Measurements from ENCODE around the gene SNX6. TPM values are rescaled to one million over a fixed set of nuclear protein-coding genes. Genes with fewer than 3 reads are reported as not detected.
"Not testable (repeated sequence)": the region's sequence is repeated elsewhere in the genome, so short reads cannot be mapped to it uniquely, and the experiment has no call there.

Gene SNX6
- total RNA-seq, 1 donor from 2014 or later = 83.9 TPM

DNA sequence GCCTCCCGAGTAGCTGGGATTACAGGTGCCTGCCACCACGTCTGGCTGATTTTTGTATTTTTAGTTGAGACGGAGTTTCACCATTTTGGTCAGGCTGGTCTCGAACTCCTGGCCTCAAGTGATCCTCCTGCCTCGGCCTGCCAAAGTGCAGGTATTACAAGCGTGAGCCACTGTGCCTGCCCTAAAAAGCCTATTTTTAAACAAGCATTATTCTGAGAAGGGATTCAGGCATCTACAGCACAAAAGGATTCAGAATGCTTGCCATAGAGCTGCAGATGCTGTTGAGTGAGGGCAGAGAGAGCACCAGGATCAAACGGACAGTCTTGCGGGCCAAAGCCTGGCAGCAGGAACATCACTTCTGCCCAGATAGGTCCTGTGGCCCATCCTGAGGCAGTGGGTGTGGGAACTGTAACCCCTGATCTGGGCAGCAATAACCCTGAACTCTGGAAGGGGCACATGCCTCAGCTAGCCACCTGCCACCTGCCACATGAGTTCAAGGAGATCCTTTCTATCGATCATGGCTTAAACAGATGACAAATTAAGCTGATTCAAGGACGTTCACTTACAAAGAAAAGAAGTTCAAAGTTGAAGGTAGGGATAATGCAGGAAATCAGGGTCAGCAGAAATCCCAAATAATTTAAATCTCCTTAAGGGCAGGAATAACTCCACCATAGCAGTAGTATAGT is 16.8 kb upstream of the SNX6 start:
- Mint-ChIP-seq H3K27ac (no peak overlapping the region), H3K4me3 (no peak overlapping the region), H3K4me1 (ENCODE audit: unreplicated experiment) (peaks cover 21% of the 10 kb centered on the region), H3K27me3 (no peaks in the 10 kb centered on the region), H3K36me3 (no peaks in the 10 kb centered on the region), H3K9me3 (peaks cover 13% of the 10 kb centered on the region)
- no peak for DNase-seq (ENCODE audit: extremely low spot score, unreplicated experiment)
- TF ChIP-seq, protein P1, sequence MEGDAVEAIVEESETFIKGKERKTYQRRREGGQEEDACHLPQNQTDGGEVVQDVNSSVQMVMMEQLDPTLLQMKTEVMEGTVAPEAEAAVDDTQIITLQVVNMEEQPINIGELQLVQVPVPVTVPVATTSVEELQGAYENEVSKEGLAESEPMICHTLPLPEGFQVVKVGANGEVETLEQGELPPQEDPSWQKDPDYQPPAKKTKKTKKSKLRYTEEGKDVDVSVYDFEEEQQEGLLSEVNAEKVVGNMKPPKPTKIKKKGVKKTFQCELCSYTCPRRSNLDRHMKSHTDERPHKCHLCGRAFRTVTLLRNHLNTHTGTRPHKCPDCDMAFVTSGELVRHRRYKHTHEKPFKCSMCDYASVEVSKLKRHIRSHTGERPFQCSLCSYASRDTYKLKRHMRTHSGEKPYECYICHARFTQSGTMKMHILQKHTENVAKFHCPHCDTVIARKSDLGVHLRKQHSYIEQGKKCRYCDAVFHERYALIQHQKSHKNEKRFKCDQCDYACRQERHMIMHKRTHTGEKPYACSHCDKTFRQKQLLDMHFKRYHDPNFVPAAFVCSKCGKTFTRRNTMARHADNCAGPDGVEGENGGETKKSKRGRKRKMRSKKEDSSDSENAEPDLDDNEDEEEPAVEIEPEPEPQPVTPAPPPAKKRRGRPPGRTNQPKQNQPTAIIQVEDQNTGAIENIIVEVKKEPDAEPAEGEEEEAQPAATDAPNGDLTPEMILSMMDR (conservative IDR thresholded peaks at IDR 0.05) = no peak

DNA sequence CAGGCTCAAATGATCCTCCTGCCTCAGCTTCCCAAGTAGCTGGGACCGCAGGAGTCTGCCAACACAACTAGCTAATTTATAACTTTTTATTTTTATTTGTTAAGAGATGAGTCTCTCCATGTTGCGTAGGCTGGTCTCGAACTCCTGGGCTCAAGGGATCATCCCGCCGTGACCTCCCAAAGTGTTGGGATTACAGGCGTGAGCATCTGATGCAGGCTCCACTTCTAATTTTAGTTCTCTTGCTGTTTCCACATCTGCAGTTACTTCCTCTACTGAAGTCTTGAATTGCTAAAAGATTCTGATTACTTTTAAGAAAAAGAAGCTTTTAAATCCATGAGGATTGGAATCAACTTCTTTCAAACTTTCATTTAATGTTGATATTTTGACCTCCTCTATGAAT is 13.4 kb upstream of the SNX6 start:
- Mint-ChIP-seq H3K27ac (no peak overlapping the region), H3K27me3 (no peaks in the 10 kb centered on the region), H3K9me3 (no peaks in the 10 kb centered on the region), H3K4me1 (ENCODE audit: unreplicated experiment) (no peaks in the 10 kb centered on the region), H3K36me3 (no peaks in the 10 kb centered on the region), H3K4me3 (no peak overlapping the region)
- DNase-seq (ENCODE audit: extremely low spot score, unreplicated experiment) = no peak
- TF ChIP-seq, protein P1 (conservative IDR thresholded peaks at IDR 0.05) = no peak

DNA sequence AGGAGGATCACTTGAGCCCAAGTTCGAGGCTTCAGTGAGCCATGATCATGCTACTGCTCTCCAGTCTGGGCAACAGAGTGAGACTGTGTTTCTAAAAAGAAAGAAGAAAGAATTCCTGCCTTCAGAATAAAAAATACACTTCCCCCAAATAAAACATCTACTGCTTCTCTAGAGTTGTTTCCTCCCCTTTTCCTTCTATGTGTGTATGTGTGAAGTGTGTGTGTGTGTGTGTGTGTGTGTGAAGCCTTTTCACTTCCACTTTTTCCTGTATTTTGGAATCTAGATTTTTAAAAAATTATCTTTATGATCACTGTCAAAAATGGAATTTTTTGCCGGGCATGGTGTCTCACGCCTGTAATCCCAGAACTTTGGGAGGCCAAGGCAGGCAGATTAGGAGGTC is 12.6 kb upstream of the SNX6 start:
- no peak overlapping the region for H3K4me3 Mint-ChIP-seq
- no peaks in the 10 kb centered on the region for H3K27me3 Mint-ChIP-seq
- TF ChIP-seq, protein P1 (conservative IDR thresholded peaks at IDR 0.05) = no peak
- H3K9me3 Mint-ChIP-seq = no peaks in the 10 kb centered on the region
- no peak for DNase-seq (ENCODE audit: extremely low spot score, unreplicated experiment)
- H3K27ac Mint-ChIP-seq = no peak overlapping the region
- no peaks in the 10 kb centered on the region for H3K4me1 Mint-ChIP-seq (ENCODE audit: unreplicated experiment)
- no peaks in the 10 kb centered on the region for H3K36me3 Mint-ChIP-seq

DNA sequence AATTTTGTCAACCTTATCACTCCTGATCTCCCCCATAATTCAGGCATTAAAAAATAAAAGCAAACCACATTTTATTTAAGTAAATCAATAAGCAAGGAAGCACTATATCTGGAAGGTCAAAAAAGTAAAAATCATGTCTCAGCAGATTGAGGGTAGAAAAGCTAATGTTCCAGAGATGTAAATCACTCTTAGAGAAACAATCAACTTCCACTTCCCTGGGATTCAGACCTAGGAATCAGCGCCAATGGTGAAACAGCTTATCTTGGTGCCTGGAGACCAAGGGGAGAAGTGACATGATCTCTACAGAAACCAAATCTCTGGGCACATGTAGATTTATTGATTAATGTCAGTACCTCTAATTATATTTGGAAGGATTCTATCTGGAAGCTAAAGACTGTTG is 10.9 kb upstream of the SNX6 start:
- no peaks in the 10 kb centered on the region for H3K9me3 Mint-ChIP-seq
- H3K27ac Mint-ChIP-seq = no peak overlapping the region
- no peaks in the 10 kb centered on the region for H3K4me1 Mint-ChIP-seq (ENCODE audit: unreplicated experiment)
- no peak overlapping the region for H3K4me3 Mint-ChIP-seq
- H3K27me3 Mint-ChIP-seq = no peaks in the 10 kb centered on the region
- H3K36me3 Mint-ChIP-seq = no peaks in the 10 kb centered on the region
- DNase-seq (ENCODE audit: extremely low spot score, unreplicated experiment) = no peak
- TF ChIP-seq, protein P1 (conservative IDR thresholded peaks at IDR 0.05) = no peak

DNA sequence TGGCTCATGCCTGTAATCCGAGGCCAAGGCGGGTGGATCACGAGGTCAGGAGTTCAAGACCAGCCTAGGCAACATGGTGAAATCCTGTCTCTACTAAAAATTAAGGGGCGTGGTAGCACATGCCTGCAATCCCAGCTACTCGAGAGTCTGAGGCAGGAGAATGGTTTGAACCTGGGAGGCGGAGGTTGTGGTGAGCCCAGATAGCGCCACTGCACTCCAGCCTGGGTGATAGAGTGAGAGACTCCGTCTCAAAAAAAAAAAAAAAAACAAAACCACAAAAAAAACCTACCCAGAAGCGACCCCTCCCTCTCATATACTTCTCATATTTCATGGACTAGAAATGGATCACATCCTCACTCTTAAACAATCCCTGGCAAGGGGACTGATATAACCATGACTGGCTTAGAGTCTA is 4.4 kb upstream of the SNX6 start:
- H3K27ac Mint-ChIP-seq; H3K36me3 Mint-ChIP-seq; H3K9me3 Mint-ChIP-seq; DNase-seq (ENCODE audit: extremely low spot score, unreplicated experiment); H3K4me3 Mint-ChIP-seq; H3K27me3 Mint-ChIP-seq; H3K4me1 Mint-ChIP-seq (ENCODE audit: unreplicated experiment): not testable (repeated sequence)

DNA sequence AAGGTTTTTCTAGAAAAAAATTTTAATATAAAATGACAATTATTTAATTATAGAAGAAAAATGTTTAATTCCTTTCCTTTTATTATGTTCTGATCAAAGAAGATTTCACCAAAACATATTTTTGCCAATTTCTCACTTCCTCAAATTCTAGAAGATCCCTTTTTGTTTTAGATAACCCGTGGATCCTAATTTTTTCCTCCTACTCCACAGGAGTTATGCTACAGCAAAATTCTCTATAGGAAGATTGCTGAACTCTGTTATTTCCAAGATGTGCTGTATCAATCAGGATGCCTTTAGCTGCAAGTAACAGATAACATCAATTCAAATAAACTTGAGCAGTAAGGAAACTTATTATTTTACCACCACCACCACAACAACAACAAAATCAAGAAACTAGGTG is 3.8 kb upstream of the SNX6 start:
- no peaks in the 10 kb centered on the region for H3K27me3 Mint-ChIP-seq
- H3K9me3 Mint-ChIP-seq = peaks cover 4% of the 10 kb centered on the region
- TF ChIP-seq, protein P1 (conservative IDR thresholded peaks at IDR 0.05) = no peak
- H3K4me3 Mint-ChIP-seq = no peak overlapping the region
- no peak for DNase-seq (ENCODE audit: extremely low spot score, unreplicated experiment)
- H3K4me1 Mint-ChIP-seq (ENCODE audit: unreplicated experiment) = peaks cover 3% of the 10 kb centered on the region
- H3K36me3 Mint-ChIP-seq = peaks cover 4% of the 10 kb centered on the region
- H3K27ac Mint-ChIP-seq = no peak overlapping the region
